RWPE2 (cell line): ENCODE measurements around the gene PDE4D.

Experiments
- ATAC-seq: fragments of 200-7000 bp; cut with Tn5 transposase; 3 replicates; pipeline ENCODE4 v1.9.1; 2021; ENCODE audit warnings: low read depth
- DNase-seq: peaks from one replicate; pipeline ENCODE4 v3.0.0-alpha.2; 2020; ENCODE audit warnings: low spot score
- H3K27ac ChIP-seq: fragments of 450-650 bp; 2 replicates; pipeline ENCODE4 v1.5.1; 2017; ENCODE audit warnings: mild to moderate bottlenecking; ENCODE audit not compliant: poor library complexity, severe bottlenecking
- H3K27me3 ChIP-seq: fragments of 250-450 bp; sonication (Bioruptor Pico); 2 replicates; pipeline ENCODE4 v1.5.1; 2021; ENCODE audit warnings: mild to moderate bottlenecking, moderate library complexity; ENCODE audit not compliant: insufficient read depth, poor library complexity, severe bottlenecking
- H3K36me3 ChIP-seq: fragments of 250-450 bp; sonication (Bioruptor Pico); 2 replicates; pipeline ENCODE4 v1.5.1; 2020; ENCODE audit warnings: low read depth, mild to moderate bottlenecking, moderate library complexity
- H3K4me1 ChIP-seq: fragments of 250-450 bp; sonication (Bioruptor Pico); 2 replicates; pipeline ENCODE4 v1.5.1; 2021; ENCODE audit warnings: mild to moderate bottlenecking, moderate library complexity; ENCODE audit not compliant: insufficient read depth, poor library complexity, severe bottlenecking
- H3K4me3 ChIP-seq: fragments of 250-450 bp; sonication (Bioruptor Pico); 2 replicates; pipeline ENCODE4 v1.5.1; 2021; ENCODE audit warnings: mild to moderate bottlenecking, moderate library complexity; ENCODE audit not compliant: severe bottlenecking
- H3K9me3 ChIP-seq: fragments of 250-450 bp; sonication (Bioruptor Pico); 2 replicates; pipeline ENCODE4 v1.5.1; 2021; ENCODE audit warnings: mild to moderate bottlenecking, moderate library complexity; ENCODE audit not compliant: severe bottlenecking
- TF ChIP-seq, protein P1 (sequence below): fragments of 450-650 bp; IDR thresholded peaks from one replicate; pipeline ENCODE4 v1.5.1; 2017; ENCODE audit warnings: mild to moderate bottlenecking, moderate library complexity; ENCODE audit not compliant: poor library complexity, severe bottlenecking

The PDE4D gene

DNA sequence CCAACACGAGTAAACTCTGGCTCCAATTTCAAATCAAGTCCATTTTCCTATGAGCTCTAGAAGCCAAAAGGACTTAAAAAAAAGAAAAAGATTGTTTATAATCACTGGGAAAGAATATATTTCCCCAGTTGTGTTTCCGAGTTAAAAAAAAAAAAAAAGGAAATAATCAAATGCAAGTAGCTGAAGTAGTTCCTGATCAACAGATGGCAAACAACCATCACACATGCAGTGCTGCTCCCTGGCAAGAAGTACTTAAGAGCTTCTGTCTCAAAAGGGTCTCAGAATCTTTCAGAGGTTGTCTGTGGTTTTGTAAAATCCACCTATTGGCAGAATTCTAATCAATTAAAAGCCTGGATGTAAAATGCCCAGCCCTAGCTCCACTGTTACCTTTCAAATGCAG is 922.8 kb downstream of the PDE4D start:
- H3K4me3 ChIP-seq, result no peak overlapping the region
- no peaks in the 10 kb centered on the region for H3K9me3 ChIP-seq
- ATAC-seq, result no peak
- H3K4me1 ChIP-seq, result no peaks in the 10 kb centered on the region
- no peak for DNase-seq
- H3K27me3 ChIP-seq, result no peaks in the 10 kb centered on the region
- peaks cover 10% of the 10 kb centered on the region for H3K36me3 ChIP-seq
- TF ChIP-seq, protein P1, sequence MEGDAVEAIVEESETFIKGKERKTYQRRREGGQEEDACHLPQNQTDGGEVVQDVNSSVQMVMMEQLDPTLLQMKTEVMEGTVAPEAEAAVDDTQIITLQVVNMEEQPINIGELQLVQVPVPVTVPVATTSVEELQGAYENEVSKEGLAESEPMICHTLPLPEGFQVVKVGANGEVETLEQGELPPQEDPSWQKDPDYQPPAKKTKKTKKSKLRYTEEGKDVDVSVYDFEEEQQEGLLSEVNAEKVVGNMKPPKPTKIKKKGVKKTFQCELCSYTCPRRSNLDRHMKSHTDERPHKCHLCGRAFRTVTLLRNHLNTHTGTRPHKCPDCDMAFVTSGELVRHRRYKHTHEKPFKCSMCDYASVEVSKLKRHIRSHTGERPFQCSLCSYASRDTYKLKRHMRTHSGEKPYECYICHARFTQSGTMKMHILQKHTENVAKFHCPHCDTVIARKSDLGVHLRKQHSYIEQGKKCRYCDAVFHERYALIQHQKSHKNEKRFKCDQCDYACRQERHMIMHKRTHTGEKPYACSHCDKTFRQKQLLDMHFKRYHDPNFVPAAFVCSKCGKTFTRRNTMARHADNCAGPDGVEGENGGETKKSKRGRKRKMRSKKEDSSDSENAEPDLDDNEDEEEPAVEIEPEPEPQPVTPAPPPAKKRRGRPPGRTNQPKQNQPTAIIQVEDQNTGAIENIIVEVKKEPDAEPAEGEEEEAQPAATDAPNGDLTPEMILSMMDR, result no peak
- no peak overlapping the region for H3K27ac ChIP-seq

DNA sequence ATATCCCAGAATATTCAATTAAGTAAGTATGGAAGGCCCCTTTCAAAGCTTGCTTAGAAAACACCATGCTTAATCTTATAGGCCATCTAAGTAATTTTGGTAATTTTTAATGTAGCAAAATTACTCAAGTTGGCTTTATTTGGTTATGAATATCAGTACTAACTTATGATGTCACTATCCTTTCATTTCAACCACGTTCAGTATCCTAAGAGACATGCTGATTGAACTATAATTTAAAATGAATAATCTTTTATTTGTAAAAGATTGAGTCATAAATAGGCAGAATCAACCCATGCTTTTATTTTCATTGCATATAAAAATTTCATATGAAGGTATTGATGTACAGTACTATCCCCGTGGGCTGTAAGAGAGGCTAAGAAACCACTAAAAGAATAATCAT is 923.7 kb downstream of the PDE4D start:
- no peak for ATAC-seq
- no peak for DNase-seq
- Histone ChIP-seq H3K27ac (no peak overlapping the region), H3K36me3 (peaks cover 2% of the 10 kb centered on the region), H3K4me1 (no peaks in the 10 kb centered on the region), H3K27me3 (no peaks in the 10 kb centered on the region), H3K9me3 (no peaks in the 10 kb centered on the region), H3K4me3 (no peak overlapping the region)
- TF ChIP-seq, protein P1, result no peak

DNA sequence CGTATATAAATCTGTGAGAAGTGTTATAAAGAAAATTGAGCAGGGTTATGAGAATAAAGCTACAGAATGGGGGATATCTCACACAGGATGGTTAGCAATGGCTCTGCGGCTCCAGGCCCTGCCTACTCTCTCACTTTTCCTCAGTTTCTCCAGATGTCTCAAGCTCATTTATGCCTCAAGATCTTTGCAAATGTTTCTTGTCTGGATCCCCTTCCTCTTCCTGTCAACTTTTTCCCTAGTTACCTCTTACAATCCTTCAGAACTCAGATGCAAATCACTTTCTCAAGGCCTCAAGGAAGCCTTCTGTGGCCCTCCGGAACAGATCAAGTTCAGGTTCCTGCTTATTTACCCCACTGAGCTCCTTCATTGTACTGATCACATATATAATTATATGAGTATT is 924.3 kb downstream of the PDE4D start:
- H3K27ac ChIP-seq, result no peak overlapping the region
- H3K9me3 ChIP-seq, result no peaks in the 10 kb centered on the region
- ATAC-seq (no peak), DNase-seq (no peak)
- no peaks in the 10 kb centered on the region for H3K4me1 ChIP-seq
- H3K4me3 ChIP-seq, result no peak overlapping the region
- no peaks in the 10 kb centered on the region for H3K36me3 ChIP-seq
- TF ChIP-seq, protein P1, result no peak
- H3K27me3 ChIP-seq, result no peaks in the 10 kb centered on the region

DNA sequence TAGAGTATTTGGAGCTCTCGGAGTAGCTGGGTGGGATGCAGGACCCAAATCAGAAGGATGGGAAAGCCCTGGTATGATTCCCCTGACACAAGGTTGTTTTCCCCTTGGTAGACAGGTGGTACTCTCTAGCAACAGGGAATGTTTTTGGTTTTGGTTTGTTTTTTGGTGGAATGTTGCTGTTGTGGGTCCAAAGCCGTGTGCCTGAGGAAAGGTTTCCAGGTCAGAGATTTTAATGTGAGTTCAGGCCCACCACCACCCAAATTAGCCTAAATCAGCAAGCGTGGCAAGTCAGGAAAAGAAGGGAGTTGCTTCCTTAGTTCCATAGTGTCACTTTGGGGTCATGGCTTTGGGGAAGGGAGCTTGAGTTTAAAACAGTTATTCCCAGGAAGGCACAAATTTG is 925.2 kb downstream of the PDE4D start:
- TF ChIP-seq, protein P1, result no peak
- no peak for ATAC-seq
- Histone ChIP-seq H3K36me3 (no peaks in the 10 kb centered on the region), H3K4me3 (no peak overlapping the region), H3K4me1 (no peaks in the 10 kb centered on the region), H3K27ac (no peak overlapping the region), H3K9me3 (no peaks in the 10 kb centered on the region), H3K27me3 (no peaks in the 10 kb centered on the region)
- no peak for DNase-seq

DNA sequence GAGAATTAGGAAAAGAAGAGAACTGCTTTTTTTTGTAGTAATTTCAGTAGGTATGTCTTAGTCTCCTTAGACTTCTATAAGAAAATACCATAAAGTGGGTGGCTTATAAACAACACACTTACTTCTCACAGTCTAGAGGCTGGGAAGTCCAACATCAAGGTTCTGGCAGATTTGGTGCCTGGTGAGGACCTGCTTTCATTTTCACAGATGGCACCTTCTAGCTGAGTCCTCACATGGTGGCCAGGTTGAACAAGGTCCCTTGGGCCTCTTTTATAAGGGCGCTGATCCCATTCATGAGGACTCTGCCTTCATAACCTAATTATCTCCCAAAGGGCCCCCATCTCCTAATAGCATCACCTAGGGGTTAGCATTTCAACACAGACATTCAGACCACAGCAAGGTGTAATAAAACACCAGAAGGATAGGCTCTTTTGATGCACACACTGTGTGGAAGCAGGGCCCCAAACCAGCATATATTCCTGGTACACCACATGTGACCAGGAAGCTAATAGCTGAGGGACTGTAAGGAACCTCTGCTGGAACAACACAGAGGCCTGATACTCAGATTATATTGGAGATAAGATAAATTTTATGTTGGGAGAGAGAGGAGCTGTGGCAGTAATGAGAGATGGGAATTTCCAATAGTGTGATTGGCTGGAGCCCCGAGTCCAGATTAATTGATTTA is 925.8 kb downstream of the PDE4D start:
- no peak overlapping the region for H3K27ac ChIP-seq
- DNase-seq (no peak), ATAC-seq (no peak)
- no peaks in the 10 kb centered on the region for H3K27me3 ChIP-seq
- H3K36me3 ChIP-seq, result no peaks in the 10 kb centered on the region
- TF ChIP-seq, protein P1, result no peak
- no peak overlapping the region for H3K4me3 ChIP-seq
- no peaks in the 10 kb centered on the region for H3K9me3 ChIP-seq
- no peaks in the 10 kb centered on the region for H3K4me1 ChIP-seq
